Measurements from ENCODE around the gene TRIM31. TPM values are rescaled to one million over a fixed set of nuclear protein-coding genes. Genes with fewer than 3 reads are reported as not detected.

Gene TRIM31
- polyA plus RNA-seq, 2 donors: 0.11 to 0.22 TPM

GRCh38 chr6:30116724-30117123 lies 3.8 kb upstream of the TRIM31 start:
- no peak overlapping the region for H3K4me3 ChIP-seq (ENCODE audit: low read depth in 1 of 2, low read length in 2 of 2)
- WGBS, 2 donors: 78 to 79% methylated on average over 6 of the region's 6 CpGs
- no peaks in the 10 kb centered on the region for H3K27me3 ChIP-seq (ENCODE audit: control insufficient read depth in 1 of 2, insufficient read depth in 2 of 2, low read length in 2 of 2)
- H3K4me1 ChIP-seq (ENCODE audit: control insufficient read depth in 2 of 2, insufficient read depth in 2 of 2, low read length in 1 of 2): no peaks in the 10 kb centered on the region
- H3K36me3 ChIP-seq (ENCODE audit: control insufficient read depth in 2 of 2, insufficient read depth in 2 of 2, low read length in 1 of 2): no peaks in the 10 kb centered on the region
- no peaks in the 10 kb centered on the region for H3K9me3 ChIP-seq (ENCODE audit: control insufficient read depth in 2 of 2, insufficient read depth in 1 of 2, low read depth in 1 of 2, low read length in 1 of 2)
- no peak overlapping the region for H3K27ac ChIP-seq (ENCODE audit: low read depth in 2 of 2, low read length in 1 of 2)

GRCh38 chr6:30113841-30114240 lies 951 bp upstream of the TRIM31 start:
- no peaks in the 10 kb centered on the region for H3K4me1 ChIP-seq (ENCODE audit: control insufficient read depth in 2 of 2, insufficient read depth in 2 of 2, low read length in 1 of 2)
- 39 to 46% methylated on average over 1 of the region's 1 CpG for WGBS, 2 donors
- H3K27me3 ChIP-seq (ENCODE audit: control insufficient read depth in 1 of 2, insufficient read depth in 2 of 2, low read length in 2 of 2): no peaks in the 10 kb centered on the region
- H3K9me3 ChIP-seq (ENCODE audit: control insufficient read depth in 2 of 2, insufficient read depth in 1 of 2, low read depth in 1 of 2, low read length in 1 of 2): no peaks in the 10 kb centered on the region
- H3K27ac ChIP-seq (ENCODE audit: low read depth in 2 of 2, low read length in 1 of 2): no peak overlapping the region
- no peak overlapping the region for H3K4me3 ChIP-seq (ENCODE audit: low read depth in 1 of 2, low read length in 2 of 2)
- no peaks in the 10 kb centered on the region for H3K36me3 ChIP-seq (ENCODE audit: control insufficient read depth in 2 of 2, insufficient read depth in 2 of 2, low read length in 1 of 2)

DNA sequence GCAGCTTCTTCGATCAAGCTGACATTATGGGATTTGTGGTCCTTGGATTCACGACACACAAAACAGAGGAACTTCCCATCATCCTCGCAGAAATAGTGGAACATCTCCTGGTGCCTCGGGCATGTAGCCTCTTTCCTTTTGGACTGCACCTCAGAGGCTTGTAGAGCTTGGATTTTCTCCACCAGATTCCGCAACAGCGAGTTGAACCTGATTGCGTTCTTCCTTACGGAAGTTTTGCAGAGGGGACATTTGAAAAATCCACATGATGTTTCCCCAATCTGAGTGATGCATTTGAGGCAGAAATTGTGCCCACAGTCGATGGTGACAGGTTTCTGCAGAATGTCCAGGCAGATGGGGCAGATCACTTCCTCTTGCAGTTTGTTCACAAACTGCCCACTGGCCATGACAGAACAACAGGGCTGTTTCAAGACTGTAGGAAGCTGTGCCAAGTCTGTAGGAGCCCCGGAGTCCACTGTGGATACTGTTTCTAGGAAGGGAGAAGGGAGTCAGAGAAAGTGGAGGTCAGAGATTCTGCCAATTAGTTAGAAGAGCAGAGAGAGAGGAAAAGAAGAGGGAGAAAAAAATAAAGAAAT lies 392 bp downstream of the TRIM31 start:
- no peak overlapping the region for H3K4me3 ChIP-seq (ENCODE audit: low read depth in 1 of 2, low read length in 2 of 2)
- H3K9me3 ChIP-seq (ENCODE audit: control insufficient read depth in 2 of 2, insufficient read depth in 1 of 2, low read depth in 1 of 2, low read length in 1 of 2): no peaks in the 10 kb centered on the region
- WGBS, 2 donors: 75 to 77% methylated on average over 10 of the region's 10 CpGs
- no peaks in the 10 kb centered on the region for H3K36me3 ChIP-seq (ENCODE audit: control insufficient read depth in 2 of 2, insufficient read depth in 2 of 2, low read length in 1 of 2)
- H3K4me1 ChIP-seq (ENCODE audit: control insufficient read depth in 2 of 2, insufficient read depth in 2 of 2, low read length in 1 of 2): no peaks in the 10 kb centered on the region
- no peaks in the 10 kb centered on the region for H3K27me3 ChIP-seq (ENCODE audit: control insufficient read depth in 1 of 2, insufficient read depth in 2 of 2, low read length in 2 of 2)
- H3K27ac ChIP-seq (ENCODE audit: low read depth in 2 of 2, low read length in 1 of 2): no peak overlapping the region

GRCh38 chr6:30111266-30111856 lies 1.5 kb downstream of the TRIM31 start:
- no peaks in the 10 kb centered on the region for H3K27me3 ChIP-seq (ENCODE audit: control insufficient read depth in 1 of 2, insufficient read depth in 2 of 2, low read length in 2 of 2)
- H3K27ac ChIP-seq (ENCODE audit: low read depth in 2 of 2, low read length in 1 of 2): no peak overlapping the region
- WGBS, 2 donors: 37 to 58% methylated on average over 27 of the region's 27 CpGs
- no peaks in the 10 kb centered on the region for H3K4me1 ChIP-seq (ENCODE audit: control insufficient read depth in 2 of 2, insufficient read depth in 2 of 2, low read length in 1 of 2)
- H3K4me3 ChIP-seq (ENCODE audit: low read depth in 1 of 2, low read length in 2 of 2): no peak overlapping the region
- no peaks in the 10 kb centered on the region for H3K9me3 ChIP-seq (ENCODE audit: control insufficient read depth in 2 of 2, insufficient read depth in 1 of 2, low read depth in 1 of 2, low read length in 1 of 2)
- no peaks in the 10 kb centered on the region for H3K36me3 ChIP-seq (ENCODE audit: control insufficient read depth in 2 of 2, insufficient read depth in 2 of 2, low read length in 1 of 2)

DNA sequence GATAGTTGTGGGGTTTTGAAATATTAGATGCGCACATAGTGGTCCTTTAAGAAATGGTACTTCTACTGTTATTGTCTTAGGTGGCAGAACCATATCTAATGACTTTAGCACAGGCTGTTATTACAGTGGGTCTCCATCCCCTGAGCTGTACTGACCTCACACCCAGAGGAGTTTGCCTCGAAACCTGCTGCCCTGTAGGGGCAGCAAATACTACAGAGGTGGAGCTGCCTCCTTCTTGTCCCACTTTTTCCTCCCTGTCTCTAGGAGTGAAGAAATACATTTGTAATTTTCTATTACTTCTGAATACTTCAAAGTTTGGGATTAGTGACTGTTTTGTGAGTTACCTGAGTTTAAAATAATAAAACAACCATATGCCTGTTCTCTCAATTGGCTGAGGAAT lies 8.2 kb downstream of the TRIM31 start:
- WGBS, 2 donors: 85 to 93% methylated on average over 2 of the region's 2 CpGs
- H3K27me3 ChIP-seq (ENCODE audit: control insufficient read depth in 1 of 2, insufficient read depth in 2 of 2, low read length in 2 of 2): peaks cover 0 to 3% of the 10 kb centered on the region in 2 donors
- no peaks in the 10 kb centered on the region for H3K9me3 ChIP-seq (ENCODE audit: control insufficient read depth in 2 of 2, insufficient read depth in 1 of 2, low read depth in 1 of 2, low read length in 1 of 2)

DNA sequence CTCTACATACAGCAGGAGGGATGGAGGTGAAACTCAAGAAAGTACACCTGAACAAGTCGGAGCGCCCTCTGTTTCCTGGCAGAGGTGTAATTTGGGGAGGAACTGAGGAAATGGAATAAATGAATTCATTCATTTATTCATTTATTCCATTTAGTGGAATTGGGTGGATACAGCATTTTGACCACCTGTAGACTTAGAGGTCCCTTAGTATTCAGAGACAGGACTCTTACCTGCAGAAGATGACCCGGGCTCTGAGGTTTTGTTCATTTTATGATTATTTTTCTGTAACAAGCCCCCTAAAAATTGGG lies 9.1 kb downstream of the TRIM31 start:
- H3K36me3 ChIP-seq (ENCODE audit: control insufficient read depth in 2 of 2, insufficient read depth in 2 of 2, low read length in 1 of 2): no peaks in the 10 kb centered on the region
- no peaks in the 10 kb centered on the region for H3K9me3 ChIP-seq (ENCODE audit: control insufficient read depth in 2 of 2, insufficient read depth in 1 of 2, low read depth in 1 of 2, low read length in 1 of 2)
- H3K27ac ChIP-seq (ENCODE audit: low read depth in 2 of 2, low read length in 1 of 2): no peak overlapping the region
- peaks cover 0 to 7% of the 10 kb centered on the region in 2 donors for H3K4me1 ChIP-seq (ENCODE audit: control insufficient read depth in 2 of 2, insufficient read depth in 2 of 2, low read length in 1 of 2)
- peaks cover 0 to 3% of the 10 kb centered on the region in 2 donors for H3K27me3 ChIP-seq (ENCODE audit: control insufficient read depth in 1 of 2, insufficient read depth in 2 of 2, low read length in 2 of 2)
- H3K4me3 ChIP-seq (ENCODE audit: low read depth in 1 of 2, low read length in 2 of 2): peak overlapping the region in 1 of 2 donors; percentile 38
- WGBS, 2 donors: 37 to 38% methylated on average over 3 of the region's 3 CpGs

More for the DNA sequence above, 8.2 kb downstream of the TRIM31 start:
- peaks cover 0 to 7% of the 10 kb centered on the region in 2 donors for H3K4me1 ChIP-seq (ENCODE audit: control insufficient read depth in 2 of 2, insufficient read depth in 2 of 2, low read length in 1 of 2)
- H3K36me3 ChIP-seq (ENCODE audit: control insufficient read depth in 2 of 2, insufficient read depth in 2 of 2, low read length in 1 of 2): no peaks in the 10 kb centered on the region
- H3K27ac ChIP-seq (ENCODE audit: low read depth in 2 of 2, low read length in 1 of 2): no peak overlapping the region
- H3K4me3 ChIP-seq (ENCODE audit: low read depth in 1 of 2, low read length in 2 of 2): no peak overlapping the region

DNA sequence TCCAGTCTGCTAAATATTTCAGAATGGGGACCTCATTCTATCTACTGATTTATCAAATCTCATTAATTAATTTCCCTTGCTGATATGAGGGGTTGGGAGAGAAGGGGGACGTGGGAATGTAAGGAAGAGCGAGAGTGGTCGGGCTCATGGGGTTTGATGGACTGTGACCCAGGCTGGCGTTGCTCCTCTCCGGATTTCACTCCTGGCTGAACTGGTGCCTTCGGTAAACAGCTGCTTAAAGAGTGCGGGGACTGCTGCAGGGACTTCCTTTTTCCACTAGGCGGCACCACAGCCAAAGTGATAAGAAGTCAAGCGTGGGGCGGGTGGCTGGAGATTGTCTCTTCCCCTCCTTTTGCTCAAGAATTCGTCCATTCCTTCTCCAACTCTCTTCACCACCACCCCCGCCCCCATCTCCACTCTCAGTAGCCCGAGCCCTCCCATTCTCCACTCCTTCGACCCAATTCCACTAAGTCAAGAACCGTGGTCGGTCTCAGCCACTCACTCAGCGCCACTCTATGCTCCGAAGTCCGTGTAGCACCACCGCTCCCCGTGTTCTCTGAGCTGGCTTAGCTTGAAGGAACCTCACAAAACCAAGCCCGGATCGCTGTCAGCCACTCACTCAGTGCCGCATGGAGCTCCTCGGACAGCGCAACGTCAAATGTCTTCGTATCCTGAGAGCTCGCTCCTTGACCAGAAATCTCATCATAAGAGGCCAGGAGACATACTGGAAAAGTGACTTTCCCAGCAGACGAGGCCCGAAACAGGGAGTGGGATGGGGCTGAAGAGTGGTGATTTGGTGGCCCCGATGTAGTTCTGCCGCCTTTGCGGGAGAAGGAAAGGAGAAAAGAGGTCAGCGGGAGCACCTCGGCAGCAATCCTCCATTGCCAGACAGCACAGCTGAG lies 9.7 kb downstream of the TRIM31 start:
- peak overlapping the region; percentile 47 to 49 for H3K4me3 ChIP-seq (ENCODE audit: low read depth in 1 of 2, low read length in 2 of 2)
- H3K9me3 ChIP-seq (ENCODE audit: control insufficient read depth in 2 of 2, insufficient read depth in 1 of 2, low read depth in 1 of 2, low read length in 1 of 2): no peaks in the 10 kb centered on the region
- peak overlapping the region; percentile 28 to 92 for H3K27ac ChIP-seq (ENCODE audit: low read depth in 2 of 2, low read length in 1 of 2)
- H3K4me1 ChIP-seq (ENCODE audit: control insufficient read depth in 2 of 2, insufficient read depth in 2 of 2, low read length in 1 of 2): peaks cover 0 to 7% of the 10 kb centered on the region in 2 donors
- 3 to 4% methylated on average over 36 of the region's 36 CpGs for WGBS, 2 donors
- no peaks in the 10 kb centered on the region for H3K36me3 ChIP-seq (ENCODE audit: control insufficient read depth in 2 of 2, insufficient read depth in 2 of 2, low read length in 1 of 2)
- peaks cover 0 to 3% of the 10 kb centered on the region in 2 donors for H3K27me3 ChIP-seq (ENCODE audit: control insufficient read depth in 1 of 2, insufficient read depth in 2 of 2, low read length in 2 of 2)

- Histone ChIP-seq H3K27ac (ENCODE audit: low read depth in 2 of 2, low read length in 1 of 2) (peak overlapping the region; percentile 74 to 92), H3K4me3 (ENCODE audit: low read depth in 1 of 2, low read length in 2 of 2) (peak overlapping the region; percentile 38 to 47), H3K36me3 (ENCODE audit: control insufficient read depth in 2 of 2, insufficient read depth in 2 of 2, low read length in 1 of 2) (no peaks in the 10 kb centered on the region), H3K4me1 (ENCODE audit: control insufficient read depth in 2 of 2, insufficient read depth in 2 of 2, low read length in 1 of 2) (peaks cover 0 to 7% of the 10 kb centered on the region in 2 donors), H3K27me3 (ENCODE audit: control insufficient read depth in 1 of 2, insufficient read depth in 2 of 2, low read length in 2 of 2) (peaks cover 0 to 3% of the 10 kb centered on the region in 2 donors), H3K9me3 (ENCODE audit: control insufficient read depth in 2 of 2, insufficient read depth in 1 of 2, low read depth in 1 of 2, low read length in 1 of 2) (no peaks in the 10 kb centered on the region)
- 32 to 44% methylated on average over 15 of the region's 15 CpGs for WGBS, 2 donors
These were observed 10.4 kb downstream of the TRIM31 start for GRCh38 chr6:30102414-30102969.

All from esophagus (tissue), 2 donors.